DND-41 (cell line): ENCODE results near the gene CACNA1E.

Experiments used
- ATAC-seq: fragments of 200-7000 bp; cut with Tn5 transposase; 3 replicates; pipeline ENCODE4 v1.9.1; 2021; ENCODE audit warnings: low read depth; ENCODE audit not compliant: insufficient read depth
- DNase-seq: peaks from one replicate; pipeline ENCODE4 v3.0.0-alpha.2; 2020
- H2AFZ ChIP-seq: 2 replicates; pipeline ENCODE4 v1.6.0; 2012; ENCODE audit warnings: low read depth, low read length
- H3K27ac ChIP-seq: 2 replicates; pipeline ENCODE4 v1.5.1; 2012; ENCODE audit warnings: low read length, inconsistent platforms
- H3K27me3 ChIP-seq: fragments of 200-600 bp; sonication (generic); 2 replicates; pipeline ENCODE4 v1.6.0; 2012; ENCODE audit warnings: low read length, mild to moderate bottlenecking, inconsistent platforms; ENCODE audit not compliant: insufficient read depth, poor library complexity
- H3K36me3 ChIP-seq: 2 replicates; pipeline ENCODE4 v1.5.1; 2012; ENCODE audit warnings: low read length, inconsistent platforms; ENCODE audit not compliant: insufficient read depth
- H3K4me1 ChIP-seq: 2 replicates; pipeline ENCODE4 v1.5.1; 2012; ENCODE audit warnings: mild to moderate bottlenecking, low read length; ENCODE audit not compliant: insufficient read depth
- H3K4me2 ChIP-seq: 2 replicates; pipeline ENCODE4 v1.6.0; 2012; ENCODE audit warnings: mild to moderate bottlenecking, moderate library complexity, low read length, inconsistent platforms; ENCODE audit not compliant: insufficient read depth
- H3K4me3 ChIP-seq, 2 experiments: fragments of 200-600 bp in 1 of 2; shearing (Covaris generic) in 1 of 2; 2 replicates each; pipeline ENCODE4 v1.5.1; 2012 to 2016; ENCODE audit warnings: inconsistent platforms in 2 of 2, low read length in 2 of 2, mild to moderate bottlenecking in 2 of 2, low read depth in 1 of 2, moderate library complexity in 1 of 2
- H3K79me2 ChIP-seq: 2 replicates; pipeline ENCODE4 v1.6.0; 2012; ENCODE audit warnings: low read length, inconsistent platforms; ENCODE audit not compliant: insufficient read depth
- H3K9ac ChIP-seq: 2 replicates; pipeline ENCODE4 v1.6.0; 2012; ENCODE audit warnings: low read depth, mild to moderate bottlenecking, inconsistent platforms, low read length, moderate library complexity
- H3K9me3 ChIP-seq: 2 replicates; pipeline ENCODE4 v1.5.1; 2012; ENCODE audit warnings: low read length, moderate library complexity, mild to moderate bottlenecking, inconsistent platforms; ENCODE audit not compliant: insufficient read depth, severe bottlenecking
- H4K20me1 ChIP-seq: 2 replicates; pipeline ENCODE4 v1.6.0; 2012; ENCODE audit warnings: low read length; ENCODE audit not compliant: insufficient read depth
- CTCF ChIP-seq: IDR thresholded peaks from 2 replicates; pipeline ENCODE4 v1.5.1; 2012; ENCODE audit warnings: borderline replicate concordance, low read length, moderate library complexity, mild to moderate bottlenecking; ENCODE audit not compliant: poor library complexity, severe bottlenecking; ENCODE audit errors: extremely low read depth
- EZH2 ChIP-seq: IDR thresholded peaks from 3 replicates; pipeline ENCODE4 v1.6.1; 2012; ENCODE audit warnings: borderline replicate concordance, low read depth, mild to moderate bottlenecking, moderate library complexity, low read length, inconsistent platforms; ENCODE audit not compliant: severe bottlenecking

Gene CACNA1E

GRCh38 chr1:181718034-181718433, 234.7 kb downstream of the CACNA1E start:
- ATAC-seq = no peak
- no peak overlapping the region for H3K4me2 ChIP-seq
- peaks cover 22% of the 10 kb centered on the region for H3K27me3 ChIP-seq
- no peaks in the 10 kb centered on the region for H3K79me2 ChIP-seq
- no peak overlapping the region for H2AFZ ChIP-seq
- H3K36me3 ChIP-seq = no peaks in the 10 kb centered on the region
- no peak overlapping the region for H3K4me3 ChIP-seq
- no peaks in the 10 kb centered on the region for H3K4me1 ChIP-seq
- no peak for DNase-seq
- no peak overlapping the region for H3K27ac ChIP-seq
- H3K9ac ChIP-seq = no peak overlapping the region
- TF ChIP-seq CTCF = no peak
- H3K9me3 ChIP-seq = no peaks in the 10 kb centered on the region
- H4K20me1 ChIP-seq = no peaks in the 10 kb centered on the region

GRCh38 chr1:181726320-181727012, 243.1 kb downstream of the CACNA1E start:
- no peaks in the 10 kb centered on the region for H3K79me2 ChIP-seq
- no peak overlapping the region for H3K9ac ChIP-seq
- H2AFZ ChIP-seq = no peak overlapping the region
- no peaks in the 10 kb centered on the region for H4K20me1 ChIP-seq
- H3K4me3 ChIP-seq = no peak overlapping the region
- H3K4me1 ChIP-seq = no peaks in the 10 kb centered on the region
- H3K9me3 ChIP-seq = no peaks in the 10 kb centered on the region
- no peak overlapping the region for H3K27ac ChIP-seq
- no peak overlapping the region for H3K4me2 ChIP-seq
- peaks cover 9% of the 10 kb centered on the region for H3K27me3 ChIP-seq
- DNase-seq (no peak), ATAC-seq (no peak)
- no peaks in the 10 kb centered on the region for H3K36me3 ChIP-seq
- TF ChIP-seq EZH2 (no peak), CTCF (no peak)

- no peak for ATAC-seq
- Histone ChIP-seq H3K79me2 (no peaks in the 10 kb centered on the region), H3K4me3 (no peak overlapping the region), H3K9me3 (no peaks in the 10 kb centered on the region), H3K36me3 (no peaks in the 10 kb centered on the region), H3K4me1 (no peaks in the 10 kb centered on the region), H2AFZ (no peak overlapping the region), H3K9ac (no peak overlapping the region), H3K4me2 (no peak overlapping the region), H4K20me1 (no peaks in the 10 kb centered on the region), H3K27ac (no peak overlapping the region), H3K27me3 (no peaks in the 10 kb centered on the region)
- TF ChIP-seq EZH2 (no peak), CTCF (no peak)
- no peak for DNase-seq
Observed at GRCh38 chr1:181730606-181731005, 247.3 kb downstream of the CACNA1E start.
